Skeletal muscle tissue (tissue), 4 donors: ENCODE results near the gene ISOC2. TPM values are rescaled to one million over a fixed set of nuclear protein-coding genes. Genes with fewer than 3 reads are reported as not detected.

Source experiments
- H3K27ac ChIP-seq: one replicate; pipeline ENCODE4 v1.7.0; 2013; ENCODE audit warnings: mild to moderate bottlenecking, low read depth, low read length, inconsistent platforms
- H3K27me3 ChIP-seq, 3 donors: one replicate each; pipeline ENCODE4 v1.7.0; 2013; ENCODE audit warnings: low read length in 3 of 3; ENCODE audit not compliant: control insufficient read depth in 3 of 3, insufficient read depth in 3 of 3
- H3K36me3 ChIP-seq, 3 donors: one replicate each; pipeline ENCODE4 v1.7.0; 2013; ENCODE audit warnings: low read length in 3 of 3; ENCODE audit not compliant: control insufficient read depth in 3 of 3, insufficient read depth in 3 of 3
- H3K4me1 ChIP-seq, 3 donors: one replicate each; pipeline ENCODE4 v1.7.0; 2013; ENCODE audit warnings: low read length in 3 of 3, mild to moderate bottlenecking in 3 of 3; ENCODE audit not compliant: control insufficient read depth in 3 of 3, insufficient read depth in 3 of 3
- H3K4me3 ChIP-seq, 3 donors: one replicate each; pipeline ENCODE4 v1.7.0; 2013; ENCODE audit warnings: low read length in 3 of 3
- H3K9ac ChIP-seq, 3 donors: one replicate each; pipeline ENCODE4 v1.7.0; 2013; ENCODE audit warnings: low read length in 3 of 3, mild to moderate bottlenecking in 3 of 3, moderate library complexity in 2 of 3, low read depth in 1 of 3
- H3K9me3 ChIP-seq, 3 donors: one replicate each; pipeline ENCODE4 v1.7.0; 2013; ENCODE audit warnings: low read length in 3 of 3; ENCODE audit not compliant: control insufficient read depth in 3 of 3
- total RNA-seq: library from RNA; depleted of rRNA; stranded (reverse); fragments of >200 nt; gene quantifications from one replicate; pipeline ENCODE4 v1.2.3, GENCODE V29; 2014
- donor health status: Osteomylitis.

The ISOC2 gene
- total RNA-seq, 1 donor from 2014 or later, result 25.1 TPM

GRCh38 chr19:55490478-55491432, 29.3 kb upstream of the ISOC2 start:
- H3K27ac ChIP-seq, result no peak overlapping the region

GRCh38 chr19:55489711-55490477, 28.5 kb upstream of the ISOC2 start:
- H3K27me3 ChIP-seq, result peaks cover 9 to 51% (median 31%) of the 10 kb centered on the region in 3 donors
- H3K36me3 ChIP-seq, result no peaks in the 10 kb centered on the region
- H3K4me1 ChIP-seq, result peaks cover 24 to 40% (median 40%) of the 10 kb centered on the region in 3 donors
- no peaks in the 10 kb centered on the region for H3K9me3 ChIP-seq
- no peak overlapping the region for H3K27ac ChIP-seq
- H3K9ac ChIP-seq, result peak overlapping the region in 1 of 3 donors; percentile 45
- no peak overlapping the region for H3K4me3 ChIP-seq

More at GRCh38 chr19:55490478-55491432, 29.3 kb upstream of the ISOC2 start:
- no peaks in the 10 kb centered on the region for H3K36me3 ChIP-seq
- peaks cover 9 to 45% (median 30%) of the 10 kb centered on the region in 3 donors for H3K27me3 ChIP-seq
- no peak overlapping the region for H3K4me3 ChIP-seq
- no peaks in the 10 kb centered on the region for H3K9me3 ChIP-seq
- H3K4me1 ChIP-seq, result peaks cover 18 to 33% (median 33%) of the 10 kb centered on the region in 3 donors
- no peak overlapping the region for H3K9ac ChIP-seq

- peak overlapping the region; percentile 54 for H3K27ac ChIP-seq
- no peaks in the 10 kb centered on the region for H3K9me3 ChIP-seq
- H3K27me3 ChIP-seq, result peaks cover 8 to 50% (median 26%) of the 10 kb centered on the region in 3 donors
- H3K4me1 ChIP-seq, result peaks cover 30 to 43% (median 41%) of the 10 kb centered on the region in 3 donors
- H3K4me3 ChIP-seq, result no peak overlapping the region
- no peaks in the 10 kb centered on the region for H3K36me3 ChIP-seq
- peak overlapping the region in 1 of 3 donors; percentile 45 for H3K9ac ChIP-seq
Measured at GRCh38 chr19:55488986-55489710, 27.7 kb upstream of the ISOC2 start.

- Histone ChIP-seq H3K9me3 (no peaks in the 10 kb centered on the region), H3K9ac (peak within 1 kb of the TSS; percentile 51 to 60 (median 56)), H3K27ac (peak within 1 kb of the TSS; percentile 88), H3K4me3 (peak within 1 kb of the TSS in 2 of 3 donors; percentile 22 to 38), H3K27me3 (peaks cover 7 to 41% (median 26%) of the 10 kb centered on the region in 3 donors), H3K36me3 (peaks cover 0 to 4% (median 0%) of the 10 kb centered on the region in 3 donors), H3K4me1 (peaks cover 28 to 44% (median 41%) of the 10 kb centered on the region in 3 donors)
Measured at GRCh38 chr19:55487924-55488687, 26.7 kb upstream of the ISOC2 start, which contains the start of gene SSC5D. TSS of gene SSC5D (plus strand) at chr19:55488436. CDS start at chr19:55488590, 154 bp downstream.

- Histone ChIP-seq H3K9ac (peak overlapping the region; percentile 51 to 60 (median 56)), H3K9me3 (no peaks in the 10 kb centered on the region), H3K27ac (peak overlapping the region; percentile 88), H3K4me3 (peak overlapping the region in 1 of 3 donors; percentile 22), H3K4me1 (peaks cover 25 to 41% (median 37%) of the 10 kb centered on the region in 3 donors), H3K27me3 (peaks cover 7 to 38% (median 22%) of the 10 kb centered on the region in 3 donors), H3K36me3 (peaks cover 4 to 9% (median 5%) of the 10 kb centered on the region in 3 donors)
Measured at GRCh38 chr19:55486971-55487923, 25.8 kb upstream of the ISOC2 start.

GRCh38 chr19:55486043-55486970, 24.9 kb upstream of the ISOC2 start:
- H3K4me3 ChIP-seq, result peak overlapping the region; percentile 9 to 45 (median 24)
- peaks cover 7 to 29% (median 13%) of the 10 kb centered on the region in 3 donors for H3K27me3 ChIP-seq
- peaks cover 4 to 9% (median 5%) of the 10 kb centered on the region in 3 donors for H3K36me3 ChIP-seq
- H3K4me1 ChIP-seq, result peaks cover 25 to 41% (median 37%) of the 10 kb centered on the region in 3 donors
- H3K9ac ChIP-seq, result peak overlapping the region; percentile 51 to 60 (median 56)
- peak overlapping the region; percentile 88 for H3K27ac ChIP-seq
- H3K9me3 ChIP-seq, result no peaks in the 10 kb centered on the region

GRCh38 chr19:55485439-55486011, 24.1 kb upstream of the ISOC2 start:
- Histone ChIP-seq H3K27me3 (peaks cover 7 to 27% (median 7%) of the 10 kb centered on the region in 3 donors), H3K9me3 (no peaks in the 10 kb centered on the region), H3K27ac (peak overlapping the region; percentile 88), H3K4me1 (peaks cover 25 to 41% (median 37%) of the 10 kb centered on the region in 3 donors), H3K36me3 (peaks cover 4 to 9% (median 6%) of the 10 kb centered on the region in 3 donors), H3K9ac (peak overlapping the region in 2 of 3 donors; percentile 65 to 66), H3K4me3 (peak overlapping the region; percentile 30 to 67 (median 62))
